Keratinocyte (primary cell): ENCODE measurements around the gene BNIP3. TPM values are rescaled to one million over a fixed set of nuclear protein-coding genes. Genes with fewer than 3 reads are reported as not detected.

Experiments used
- DNase-seq: peaks from one replicate; pipeline ENCODE4 v3.0.0-alpha.2; 2011; ENCODE audit warnings: low read depth, missing footprints, low spot score
- FAIRE-seq: peaks from 2 replicates; lab custom pipeline; 2011; peaks lifted over from hg19 to GRCh38; lab: Jason Lieb, UNC
- H2AFZ ChIP-seq: 2 replicates; pipeline ENCODE4 v1.6.0; 2012; ENCODE audit warnings: low read length, control low read depth, inconsistent platforms; ENCODE audit not compliant: control insufficient read depth
- H3K27ac ChIP-seq: 2 replicates; pipeline ENCODE4 v1.5.1; 2011; ENCODE audit warnings: low read length; ENCODE audit not compliant: control insufficient read depth, insufficient read depth
- H3K27me3 ChIP-seq: 3 replicates; pipeline ENCODE4 v1.6.0; 2011; ENCODE audit warnings: low read length; ENCODE audit not compliant: control insufficient read depth, insufficient read depth; ENCODE audit errors: extremely low read depth
- H3K36me3 ChIP-seq, 2 experiments: 2 replicates in 1 of 2; 3 replicates in 1 of 2; pipeline ENCODE4 v1.5.1; 2011; ENCODE audit warnings: low read length in 2 of 2, mild to moderate bottlenecking in 1 of 2; ENCODE audit not compliant: control insufficient read depth in 2 of 2, insufficient read depth in 2 of 2; ENCODE audit errors: extremely low read depth in 1 of 2
- H3K4me1 ChIP-seq: 3 replicates; pipeline ENCODE4 v1.5.1; 2011; ENCODE audit warnings: low read length; ENCODE audit not compliant: control insufficient read depth, insufficient read depth; ENCODE audit errors: extremely low read depth
- H3K4me2 ChIP-seq: 3 replicates; pipeline ENCODE4 v1.6.0; 2011; ENCODE audit warnings: low read depth, low read length; ENCODE audit not compliant: control insufficient read depth, insufficient read depth; ENCODE audit errors: extremely low read depth
- H3K4me3 ChIP-seq, 3 experiments: fragments of 200-600 bp in 1 of 3; sonication (generic) in 1 of 3; 2 replicates in 2 of 3; 3 replicates in 1 of 3; pipeline ENCODE4 v1.5.1; 2011 to 2016; ENCODE audit warnings: low read length in 3 of 3, mild to moderate bottlenecking in 3 of 3, control low read depth in 2 of 3, inconsistent platforms in 1 of 3, low read depth in 1 of 3, mixed read lengths in 1 of 3, mixed run types in 1 of 3, moderate library complexity in 1 of 3; ENCODE audit not compliant: control insufficient read depth in 2 of 3, insufficient read depth in 2 of 3; ENCODE audit errors: extremely low read depth in 1 of 3
- H3K79me2 ChIP-seq: 2 replicates; pipeline ENCODE4 v1.6.0; 2012; ENCODE audit warnings: low read length; ENCODE audit not compliant: control insufficient read depth, insufficient read depth
- H3K9ac ChIP-seq: 3 replicates; pipeline ENCODE4 v1.6.0; 2011; ENCODE audit warnings: low read length; ENCODE audit not compliant: control insufficient read depth, insufficient read depth; ENCODE audit errors: extremely low read depth
- H3K9me1 ChIP-seq: 3 replicates; pipeline ENCODE4 v1.6.0; 2011; ENCODE audit warnings: low read length; ENCODE audit not compliant: control insufficient read depth, insufficient read depth; ENCODE audit errors: extremely low read depth
- H3K9me3 ChIP-seq: 2 replicates; pipeline ENCODE4 v1.5.1; 2012; ENCODE audit warnings: low read depth, low read length; ENCODE audit not compliant: control insufficient read depth
- H4K20me1 ChIP-seq: 3 replicates; pipeline ENCODE4 v1.6.0; 2011; ENCODE audit warnings: low read length; ENCODE audit not compliant: control insufficient read depth, insufficient read depth; ENCODE audit errors: extremely low read depth
- EZH2 ChIP-seq: IDR thresholded peaks from one replicate; pipeline ENCODE4 v1.6.1; 2012; ENCODE audit warnings: inconsistent platforms, mild to moderate bottlenecking, low read length, moderate library complexity
- dilution Hi-C: fragments of 300-500 bp; cut with MboI; formaldehyde crosslinking; loops from one replicate; pipeline ENCODE4 v1.7.0; 2020; ENCODE audit warnings: low sequenced_read_pairs; ENCODE audit not compliant: extremely low pct_ligation_motif_present
- polyA plus RNA-seq, 5 experiments: library from polyadenylated mRNA; depleted of rRNA in 3 of 5; stranded (reverse) in 3 of 5; stranded (forward) in 1 of 5; unstranded in 1 of 5; fragments of >200 nt; gene quantifications; 1 replicate in 1 of 5; 2 replicates in 3 of 5; 3 replicates in 1 of 5; pipeline versions ENCODE4 v1.2.1 to v1.2.3, GENCODE V29; 2011 to 2012; ENCODE audit warnings: missing spikeins in 2 of 5, low read depth in 1 of 5, low replicate concordance in 1 of 5
- TF ChIP-seq, protein P1 (sequence below), 3 experiments: IDR thresholded peaks in 1 of 3; conservative IDR thresholded peaks in 1 of 3; optimal IDR thresholded peaks in 1 of 3; 2 replicates in 2 of 3; 3 replicates in 1 of 3; pipeline versions ENCODE3 to v1.5.1; 2011; ENCODE audit warnings: low read length in 3 of 3, mild to moderate bottlenecking in 3 of 3, moderate library complexity in 2 of 3, control low read depth in 1 of 3, inconsistent platforms in 1 of 3; ENCODE audit not compliant: insufficient read depth in 2 of 3; ENCODE audit errors: extremely low read depth in 1 of 3

Gene BNIP3
- polyA plus RNA-seq, 1 donor (not counting 4 experiments of a cell fraction or from before 2014, with no cell fraction given), result 77.9 TPM

DNA sequence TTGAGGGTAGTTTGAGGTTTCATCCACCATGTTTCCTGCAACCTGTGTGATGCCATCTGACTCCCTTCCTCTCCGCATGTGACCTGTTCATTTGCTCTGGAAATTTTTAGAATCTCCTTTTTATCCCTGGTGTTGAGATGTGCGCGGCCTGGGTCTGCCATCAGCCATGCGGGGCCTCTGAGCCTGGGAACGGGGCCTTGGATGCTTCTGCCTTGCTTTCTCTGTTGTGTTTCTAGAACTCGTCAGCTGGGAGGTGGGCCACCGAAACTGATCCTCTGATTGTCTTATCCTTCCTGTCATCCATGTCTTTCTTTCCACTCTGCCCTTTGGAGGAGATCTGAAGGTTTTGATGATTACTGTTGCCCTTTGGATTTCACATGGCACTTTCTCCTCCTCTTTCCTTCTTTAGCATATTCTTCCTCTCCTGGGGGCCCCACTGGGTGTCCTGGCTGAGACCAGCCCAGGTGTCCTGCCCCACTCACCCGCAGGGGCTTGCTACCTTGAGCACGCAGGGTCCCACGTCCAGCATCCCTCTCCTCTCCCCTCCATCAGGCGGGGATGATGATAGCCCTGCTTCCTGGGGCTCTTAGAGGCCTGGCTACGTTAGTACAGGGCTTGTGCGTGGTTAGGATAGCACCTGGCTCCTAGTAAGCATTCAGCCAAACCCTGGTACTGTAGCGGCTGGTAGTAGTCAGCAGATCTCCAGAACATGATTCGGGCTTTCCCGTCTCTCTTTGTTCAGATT is 51.0 kb downstream of the BNIP3 start:
- dilution Hi-C loops, result no loop called here
- FAIRE-seq (no peak), DNase-seq (no peak)
- Histone ChIP-seq H3K4me1 (peaks cover 2% of the 10 kb centered on the region), H3K27me3 (no peaks in the 10 kb centered on the region), H3K9me3 (no peaks in the 10 kb centered on the region), H3K79me2 (peaks cover 96% of the 10 kb centered on the region), H3K4me3 (no peak overlapping the region), H3K36me3 (peaks cover 12 to 15% of the 10 kb centered on the region in 2 experiments), H3K27ac (no peak overlapping the region), H3K9ac (no peak overlapping the region), H2AFZ (no peak overlapping the region), H3K9me1 (no peaks in the 10 kb centered on the region), H4K20me1 (peaks cover 20% of the 10 kb centered on the region), H3K4me2 (no peak overlapping the region)
- no peak for TF ChIP-seq EZH2
- TF ChIP-seq, protein P1, sequence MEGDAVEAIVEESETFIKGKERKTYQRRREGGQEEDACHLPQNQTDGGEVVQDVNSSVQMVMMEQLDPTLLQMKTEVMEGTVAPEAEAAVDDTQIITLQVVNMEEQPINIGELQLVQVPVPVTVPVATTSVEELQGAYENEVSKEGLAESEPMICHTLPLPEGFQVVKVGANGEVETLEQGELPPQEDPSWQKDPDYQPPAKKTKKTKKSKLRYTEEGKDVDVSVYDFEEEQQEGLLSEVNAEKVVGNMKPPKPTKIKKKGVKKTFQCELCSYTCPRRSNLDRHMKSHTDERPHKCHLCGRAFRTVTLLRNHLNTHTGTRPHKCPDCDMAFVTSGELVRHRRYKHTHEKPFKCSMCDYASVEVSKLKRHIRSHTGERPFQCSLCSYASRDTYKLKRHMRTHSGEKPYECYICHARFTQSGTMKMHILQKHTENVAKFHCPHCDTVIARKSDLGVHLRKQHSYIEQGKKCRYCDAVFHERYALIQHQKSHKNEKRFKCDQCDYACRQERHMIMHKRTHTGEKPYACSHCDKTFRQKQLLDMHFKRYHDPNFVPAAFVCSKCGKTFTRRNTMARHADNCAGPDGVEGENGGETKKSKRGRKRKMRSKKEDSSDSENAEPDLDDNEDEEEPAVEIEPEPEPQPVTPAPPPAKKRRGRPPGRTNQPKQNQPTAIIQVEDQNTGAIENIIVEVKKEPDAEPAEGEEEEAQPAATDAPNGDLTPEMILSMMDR (optimal IDR thresholded peaks at IDR 0.05 in 1 of 3, IDR thresholded peaks at IDR 0.05 in 1 of 3, conservative IDR thresholded peaks at IDR 0.05 in 1 of 3; ENCODE audit: extremely low read depth in 1 of 3, insufficient read depth in 2 of 3, low read length in 3 of 3), result no peak

DNA sequence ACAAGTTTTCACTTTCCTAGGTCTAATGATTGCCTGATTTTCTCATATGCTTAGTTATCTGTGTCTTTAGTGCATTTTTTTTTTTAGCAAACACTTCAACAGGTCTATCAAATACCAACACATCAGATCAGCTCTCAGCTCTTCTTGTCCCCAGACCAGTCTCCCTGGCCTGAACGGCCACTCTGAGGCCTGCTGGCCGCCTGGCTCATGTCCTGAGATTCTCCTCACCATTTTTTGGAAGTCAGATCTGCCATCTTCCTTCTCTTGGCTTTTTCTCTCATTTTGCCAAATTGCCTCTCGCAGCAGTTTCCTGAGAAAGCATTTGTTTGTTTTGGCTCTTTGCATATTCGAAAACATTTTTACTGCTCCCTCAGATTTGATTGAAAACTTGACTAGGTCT is 51.6 kb downstream of the BNIP3 start:
- Histone ChIP-seq H3K4me2 (no peak overlapping the region), H3K79me2 (peaks cover 99% of the 10 kb centered on the region), H3K36me3 (peaks cover 9 to 14% of the 10 kb centered on the region in 2 experiments), H2AFZ (no peak overlapping the region), H4K20me1 (peaks cover 22% of the 10 kb centered on the region), H3K9me3 (peaks cover under 1% of the 10 kb centered on the region), H3K9me1 (no peaks in the 10 kb centered on the region), H3K9ac (no peak overlapping the region), H3K27ac (no peak overlapping the region), H3K4me3 (no peak overlapping the region), H3K27me3 (no peaks in the 10 kb centered on the region), H3K4me1 (peaks cover 3% of the 10 kb centered on the region)
- no peak for FAIRE-seq
- dilution Hi-C loops, result no loop called here
- no peak for DNase-seq
- TF ChIP-seq, protein P1 (optimal IDR thresholded peaks at IDR 0.05 in 1 of 3, IDR thresholded peaks at IDR 0.05 in 1 of 3, conservative IDR thresholded peaks at IDR 0.05 in 1 of 3; ENCODE audit: extremely low read depth in 1 of 3, insufficient read depth in 2 of 3, low read length in 3 of 3), result no peak
- no peak for TF ChIP-seq EZH2
